GM19023 (cell line): ENCODE data around the gene ATP9A.
"Not testable (repeated sequence)": the region's sequence is repeated elsewhere in the genome, so short reads cannot be mapped to it uniquely, and the experiment has no call there.

Source experiments
- ATAC-seq: cut with Tn5 transposase; IDR thresholded peaks from one replicate; pipeline ENCODE4 v1.9.1; 2021; ENCODE audit warnings: mild to moderate bottlenecking, moderate library complexity; ENCODE audit not compliant: unreplicated experiment

ATP9A gene

DNA sequence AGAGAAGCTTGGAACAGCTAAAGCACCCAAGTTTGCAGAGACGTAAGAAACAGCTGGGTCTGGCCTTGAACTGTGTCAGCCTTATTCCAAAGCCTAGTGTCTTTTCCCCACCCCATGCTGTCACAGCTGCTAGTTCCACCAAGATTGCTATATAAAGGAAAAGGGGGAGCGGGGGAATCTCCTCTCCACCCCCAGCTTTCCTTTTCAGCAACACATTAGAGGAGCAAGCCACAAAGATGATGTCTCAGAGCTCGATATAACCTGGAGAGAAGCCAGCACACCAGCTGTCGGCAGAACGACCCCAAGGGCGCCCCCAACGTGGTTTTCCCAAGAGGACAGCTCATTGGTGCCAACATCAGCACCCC lies 36.5 kb downstream of the ATP9A start:
- no peak for ATAC-seq

DNA sequence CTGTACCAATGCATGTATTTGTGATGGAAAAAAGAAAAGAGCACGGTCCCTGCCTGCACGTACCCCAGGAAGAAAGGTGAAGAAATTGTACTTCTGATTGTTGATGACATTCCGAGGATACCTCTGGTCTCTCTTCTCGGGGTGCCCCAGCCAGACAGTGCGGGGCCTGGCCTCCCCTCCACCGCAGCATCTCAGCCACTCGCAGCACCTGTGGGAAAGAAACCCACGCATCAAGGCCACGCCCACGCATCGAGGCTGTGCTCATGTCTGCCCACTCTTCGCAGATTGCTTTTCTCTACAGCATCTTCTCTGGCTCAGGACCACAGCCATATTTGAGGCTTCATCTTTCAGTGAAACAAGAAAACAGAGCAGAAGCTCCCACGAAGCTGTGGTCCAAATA lies 38.4 kb downstream of the ATP9A start:
- no peak for ATAC-seq

DNA sequence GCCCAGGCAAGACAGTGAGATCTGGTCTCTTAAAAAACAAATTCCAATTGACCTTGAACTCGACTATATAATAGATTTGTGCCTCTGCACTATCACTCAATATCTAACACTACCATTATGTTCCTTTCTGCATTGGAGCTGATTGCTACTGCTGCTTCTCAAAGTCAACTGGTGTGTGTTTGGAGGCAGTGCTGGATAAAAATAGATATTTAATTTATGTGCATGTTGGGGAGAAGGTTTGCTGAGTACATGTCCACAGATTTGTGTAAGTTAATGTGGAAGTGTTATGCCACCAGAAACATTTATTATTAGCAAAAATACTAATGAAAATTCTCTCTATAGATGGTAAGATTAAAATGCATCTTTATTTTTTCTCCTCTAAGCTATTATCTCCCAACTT lies 39.5 kb downstream of the ATP9A start:
- no peak for ATAC-seq

DNA sequence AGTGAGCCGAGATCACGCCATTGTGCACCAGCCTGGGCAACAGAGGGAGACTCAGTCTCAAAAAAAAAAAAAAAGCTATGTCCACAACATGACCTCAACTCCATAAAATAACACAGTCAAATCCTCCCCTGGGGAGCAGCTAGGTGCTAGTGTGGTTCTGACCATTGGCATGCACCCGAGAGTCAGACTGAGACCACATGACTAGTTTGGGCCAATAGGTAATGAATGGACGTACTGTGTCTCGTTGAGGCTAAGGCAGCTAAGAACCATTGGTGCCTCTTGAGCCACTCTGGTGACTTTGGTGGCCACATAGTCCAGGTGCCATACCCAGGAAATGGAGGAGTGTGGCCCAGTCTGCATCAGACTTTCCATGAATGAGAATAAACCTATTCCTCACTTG lies 40.3 kb downstream of the ATP9A start:
- ATAC-seq = no peak

DNA sequence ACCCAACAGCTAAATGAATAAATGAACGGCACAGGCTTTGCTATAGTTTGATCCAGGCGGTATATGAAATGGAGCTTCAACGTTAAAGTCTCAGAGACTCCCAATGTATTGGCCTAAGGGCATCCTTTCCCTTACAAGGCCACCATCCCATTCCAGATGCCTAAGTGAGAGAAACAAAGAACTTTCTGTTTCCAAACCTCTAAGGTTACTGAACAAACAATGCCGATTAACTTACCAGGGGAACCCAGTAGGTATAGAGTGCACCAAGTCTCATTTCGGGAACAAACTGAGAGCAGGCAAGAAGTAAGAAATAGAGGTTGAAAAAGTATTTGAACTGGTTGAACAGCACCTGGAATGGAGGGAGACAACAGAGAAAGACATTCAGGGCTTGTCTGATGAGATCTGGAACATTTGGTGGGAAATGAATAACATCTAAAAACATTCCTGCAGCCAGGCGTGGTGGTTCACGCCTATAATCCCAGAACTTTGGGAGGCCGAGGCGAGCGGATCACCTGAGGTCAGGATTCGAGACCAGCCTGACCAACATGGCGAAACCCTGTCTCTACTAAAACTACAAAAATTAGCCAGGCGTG lies 42.5 kb downstream of the ATP9A start:
- no peak for ATAC-seq

DNA sequence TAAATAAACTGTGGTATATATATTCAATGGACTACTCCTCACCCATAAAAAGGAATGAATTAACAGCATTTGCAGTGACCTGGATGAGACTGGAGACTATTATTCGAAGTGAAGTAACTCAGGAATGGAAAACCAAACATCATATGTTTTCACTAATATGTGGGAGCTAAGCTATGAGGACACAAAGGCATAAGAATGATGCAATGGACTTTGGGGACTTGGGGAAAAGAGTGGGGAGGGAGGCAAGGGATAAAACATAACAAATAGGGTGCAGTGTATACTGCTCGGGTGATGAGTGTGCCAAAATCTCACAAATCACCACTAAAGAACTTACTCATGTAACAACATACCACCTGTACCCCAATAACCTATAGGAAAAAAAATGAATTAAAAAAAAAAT lies 45.2 kb downstream of the ATP9A start:
- ATAC-seq = not testable (repeated sequence)

DNA sequence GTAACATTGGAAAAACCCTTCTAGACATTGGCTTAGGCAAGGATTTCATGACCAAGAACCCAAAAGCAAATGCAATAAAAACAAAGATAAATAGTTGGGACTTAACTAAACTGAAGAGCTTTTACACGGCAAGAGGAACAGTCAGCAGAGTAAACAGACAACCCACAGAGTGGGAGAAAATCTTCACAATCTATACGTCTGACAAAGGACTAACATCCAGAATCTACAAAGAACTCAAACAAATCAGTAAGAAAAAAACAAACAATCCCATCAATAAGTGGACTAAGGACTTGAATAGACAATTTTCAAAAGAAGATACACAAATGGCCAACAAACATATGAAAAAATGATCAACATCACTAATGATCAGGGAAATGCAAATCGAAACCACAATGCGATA lies 45.9 kb downstream of the ATP9A start:
- not testable (repeated sequence) for ATAC-seq

DNA sequence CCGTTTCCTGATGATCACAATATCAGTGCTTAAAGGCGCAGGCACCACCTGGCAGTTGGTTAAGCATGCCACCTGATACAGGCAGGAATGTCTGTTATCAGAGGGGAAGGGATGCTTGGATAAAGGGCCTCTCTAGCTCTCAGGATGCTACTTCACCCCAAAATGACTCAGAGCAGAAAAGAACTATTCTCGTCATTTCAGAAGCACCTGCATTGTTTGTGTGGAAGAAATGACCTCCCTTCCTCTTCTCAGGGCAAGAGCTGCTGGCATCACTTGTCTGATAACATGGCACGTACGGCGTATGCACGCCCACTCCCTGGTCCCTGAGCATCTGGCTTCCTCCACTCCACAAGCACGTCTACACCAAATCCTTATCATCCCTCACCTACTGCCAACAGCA lies 47.3 kb downstream of the ATP9A start:
- ATAC-seq = no peak

DNA sequence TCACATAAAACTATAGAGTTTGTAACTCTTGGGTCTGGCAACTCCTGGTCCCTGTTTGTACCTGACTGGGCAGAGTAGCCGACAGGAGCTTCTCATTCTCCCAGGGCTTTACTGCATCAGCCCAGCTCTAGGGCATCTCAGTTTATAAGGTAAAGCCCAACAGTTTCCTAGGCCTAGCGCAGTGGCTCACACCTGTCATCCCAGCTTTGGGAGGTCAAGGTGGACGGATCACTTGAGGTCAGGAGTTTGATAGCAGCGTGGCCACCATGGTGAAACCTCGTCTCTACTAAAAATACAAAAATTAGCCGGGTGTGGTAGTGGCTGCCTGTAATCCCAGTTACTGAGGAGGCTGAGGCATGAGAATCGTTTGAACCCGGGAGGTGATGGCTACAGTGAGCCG lies 47.8 kb downstream of the ATP9A start:
- no peak for ATAC-seq

DNA sequence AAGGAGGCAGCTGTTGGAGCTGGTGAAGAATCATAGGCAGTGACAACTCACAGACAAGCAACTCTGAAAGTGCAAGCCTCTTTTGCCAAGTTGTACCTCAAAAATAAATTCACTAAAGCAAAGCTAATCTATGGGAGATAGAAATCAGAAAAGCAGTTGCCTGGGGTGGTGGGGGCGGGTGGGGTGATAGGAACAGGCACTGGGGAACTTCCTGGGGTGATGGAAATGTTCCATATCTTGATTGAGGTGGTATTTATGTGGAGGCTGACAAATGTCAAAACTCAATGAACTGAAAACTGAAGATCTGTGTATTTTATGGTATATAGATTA lies 52.4 kb downstream of the ATP9A start:
- no peak for ATAC-seq

DNA sequence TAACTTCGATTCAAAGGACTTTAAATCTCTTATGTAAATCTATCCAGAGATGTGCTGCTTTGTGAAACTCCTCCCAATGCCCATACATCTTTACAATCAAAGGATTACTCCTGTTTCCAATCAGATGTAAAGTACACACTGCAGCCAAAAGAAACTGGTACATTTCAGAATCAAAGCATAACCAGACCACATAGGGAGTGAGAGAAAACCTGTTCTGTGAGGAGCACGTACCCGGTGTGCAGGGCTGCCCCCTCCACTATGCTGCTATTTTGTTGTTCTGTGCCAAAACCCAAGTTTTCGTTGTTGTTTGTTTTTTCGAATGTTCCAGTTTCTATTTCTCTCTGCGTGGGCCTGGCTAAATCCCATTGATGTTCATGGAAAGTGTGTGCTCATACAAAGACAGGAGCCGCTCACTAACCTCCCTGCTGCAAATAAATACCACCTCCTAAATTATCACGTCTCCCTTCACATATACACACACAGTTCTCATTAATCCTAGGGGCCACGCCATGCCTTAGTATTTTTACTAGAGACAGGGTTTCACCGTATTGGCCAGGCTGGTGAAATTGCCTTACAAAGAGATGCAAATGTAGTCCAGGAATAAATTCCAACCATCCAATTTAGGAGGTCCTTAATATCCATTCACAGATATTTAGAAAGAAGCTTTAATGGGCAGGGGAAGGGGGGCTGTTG lies 52.9 kb downstream of the ATP9A start:
- ATAC-seq = no peak

DNA sequence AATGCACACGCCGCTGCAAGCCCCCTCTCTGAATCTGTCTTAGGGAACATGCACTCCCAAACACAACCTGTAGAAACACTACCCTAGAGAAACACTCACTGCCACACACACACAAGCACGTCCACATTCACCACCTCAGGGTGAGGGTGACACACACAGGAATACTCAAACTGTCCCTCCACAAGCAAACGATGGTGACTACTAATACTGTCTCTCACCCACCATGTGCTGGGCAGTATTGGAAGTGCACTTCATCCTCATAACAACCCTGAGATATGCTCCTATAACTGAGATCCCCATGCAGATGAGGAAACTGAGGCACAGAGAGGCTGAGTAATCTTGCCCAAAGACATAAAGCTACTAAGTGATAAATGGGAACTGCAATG lies 55.0 kb downstream of the ATP9A start:
- ATAC-seq = no peak

DNA sequence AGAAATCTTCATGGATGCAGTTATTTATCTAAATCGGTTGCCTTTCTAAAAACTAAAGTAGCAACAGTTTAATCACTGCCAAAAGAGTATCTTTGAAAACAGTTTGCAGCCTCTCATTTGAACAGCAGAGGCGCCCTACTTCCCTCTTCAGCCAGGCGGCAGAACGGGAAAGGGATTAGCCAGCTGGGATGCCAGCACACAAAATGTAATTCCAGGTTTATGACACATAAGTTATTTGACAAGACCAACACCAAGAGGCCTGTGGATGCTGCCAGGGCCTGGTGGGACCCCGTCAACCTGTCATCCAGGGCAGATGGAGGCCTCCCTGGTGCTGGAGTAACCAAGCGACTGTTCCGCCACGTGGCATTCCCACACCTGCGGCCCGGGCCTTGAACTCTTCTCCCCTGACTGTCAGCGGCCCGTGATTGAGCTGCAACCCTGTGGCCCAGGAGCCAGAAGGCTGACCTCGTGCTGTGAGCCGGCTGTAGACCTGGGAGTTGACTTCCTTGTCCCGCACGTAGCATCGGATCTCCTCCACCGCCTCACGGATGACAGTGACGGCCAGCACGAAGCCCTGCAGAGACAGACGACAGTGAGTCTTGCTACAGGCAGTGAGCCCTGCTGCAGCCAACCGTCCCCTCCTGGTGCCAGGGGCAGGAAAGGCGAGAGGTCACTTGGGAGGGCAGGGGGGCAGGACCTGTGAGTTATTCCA lies 55.5 kb downstream of the ATP9A start:
- no peak for ATAC-seq

DNA sequence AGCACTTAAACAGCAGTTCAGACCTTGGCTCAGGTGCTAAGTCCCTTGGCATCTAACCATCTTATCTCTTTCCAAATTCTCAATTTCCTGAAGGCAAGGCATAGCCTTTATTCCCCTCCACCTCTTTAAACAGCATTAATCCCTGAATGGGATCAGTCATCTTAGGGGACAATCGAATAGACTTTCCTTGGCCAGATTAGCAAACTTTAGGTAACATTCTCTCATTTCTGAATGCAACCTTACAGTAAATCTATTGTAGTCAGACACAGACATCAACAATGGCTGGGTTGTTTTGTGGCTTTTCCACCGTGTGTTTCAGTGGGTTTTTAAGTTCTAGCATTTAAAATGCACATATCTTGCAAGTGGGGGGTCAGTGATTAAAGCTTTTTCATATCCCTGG lies 56.8 kb downstream of the ATP9A start:
- ATAC-seq = no peak

DNA sequence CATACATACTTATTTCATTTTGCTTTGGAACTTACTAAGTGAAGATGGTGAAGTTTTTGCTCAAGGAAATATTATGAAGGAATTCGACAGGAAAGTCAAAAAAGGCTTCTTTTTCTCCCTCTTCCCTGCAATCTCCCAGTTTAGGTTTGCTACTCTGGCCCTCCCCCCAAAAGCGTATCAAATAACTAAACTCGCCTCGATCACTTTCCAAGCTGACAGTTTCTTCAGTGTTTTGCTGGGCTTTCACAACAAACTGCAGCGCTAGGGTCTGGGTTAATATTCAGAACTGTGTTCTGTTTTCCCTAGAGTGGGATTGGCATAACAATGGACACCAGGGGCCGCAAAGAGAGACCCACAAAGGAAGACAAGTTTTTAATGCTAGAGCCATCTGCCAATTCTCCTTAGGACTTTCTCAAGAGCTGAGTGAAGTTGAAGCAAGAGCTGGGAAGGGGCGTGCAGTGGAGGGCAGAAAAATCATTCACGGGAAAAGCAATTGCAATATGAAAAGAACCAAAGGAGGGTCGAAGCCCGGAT lies 57.8 kb downstream of the ATP9A start:
- no peak for ATAC-seq

DNA sequence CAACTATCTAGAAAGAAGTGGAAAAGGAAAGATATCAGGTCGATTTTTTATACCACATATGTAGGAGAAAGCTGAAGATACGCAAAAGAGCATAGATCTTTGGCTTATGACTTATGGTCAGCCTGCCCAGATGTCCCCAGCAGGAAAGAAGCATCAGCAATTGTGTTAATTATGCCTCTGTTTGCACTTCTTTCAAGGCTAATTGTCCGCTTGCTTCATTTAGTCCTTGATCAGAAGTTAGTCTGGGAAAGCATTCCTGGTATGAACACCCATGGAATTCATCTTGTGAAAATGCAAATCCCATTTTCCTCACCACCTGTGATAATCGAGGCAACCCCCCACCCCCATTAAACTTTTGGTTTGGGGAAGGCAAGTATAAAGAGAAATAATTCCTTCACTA lies 62.8 kb downstream of the ATP9A start:
- no peak for ATAC-seq

DNA sequence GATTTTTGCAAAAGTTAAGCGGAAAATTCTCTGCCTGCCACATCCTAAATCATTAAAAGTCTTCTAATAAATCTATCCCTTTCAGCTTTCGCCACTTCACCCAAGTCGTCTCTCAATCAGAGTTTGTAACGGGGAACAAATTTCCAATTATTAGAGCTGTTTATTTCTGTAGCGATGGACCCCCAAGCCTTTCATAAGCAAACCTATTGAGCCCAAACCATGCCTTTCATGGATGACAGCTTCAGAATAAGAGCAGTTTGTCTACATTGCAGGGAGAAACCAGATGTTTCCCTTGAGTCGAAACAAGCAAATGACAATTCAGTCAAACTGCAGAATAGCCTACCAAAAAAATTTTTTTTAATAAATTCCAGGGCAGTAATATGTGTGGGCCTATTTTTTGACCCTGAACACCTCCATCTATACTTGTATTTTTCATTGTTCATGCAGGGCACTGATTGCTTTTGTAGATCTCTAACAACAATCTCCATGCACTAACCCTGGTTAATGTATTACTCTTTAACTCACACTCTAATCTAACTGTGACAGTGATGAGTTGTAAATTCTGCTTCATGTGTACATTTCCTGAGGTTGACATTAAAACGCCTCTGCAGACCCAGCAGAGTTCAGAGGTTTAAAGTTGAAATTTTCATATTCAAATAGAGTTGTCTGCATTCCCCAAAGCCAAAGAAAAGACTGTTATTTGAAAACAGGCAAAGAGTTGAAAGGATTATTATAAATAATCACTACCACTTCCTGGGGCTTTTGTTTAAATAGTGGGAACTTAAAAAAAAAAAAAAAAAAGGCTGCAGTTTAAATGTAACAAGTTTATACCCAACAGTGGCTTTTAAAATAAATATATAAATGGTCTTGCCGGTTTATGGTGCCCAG lies 64.5 kb downstream of the ATP9A start:
- no peak for ATAC-seq

DNA sequence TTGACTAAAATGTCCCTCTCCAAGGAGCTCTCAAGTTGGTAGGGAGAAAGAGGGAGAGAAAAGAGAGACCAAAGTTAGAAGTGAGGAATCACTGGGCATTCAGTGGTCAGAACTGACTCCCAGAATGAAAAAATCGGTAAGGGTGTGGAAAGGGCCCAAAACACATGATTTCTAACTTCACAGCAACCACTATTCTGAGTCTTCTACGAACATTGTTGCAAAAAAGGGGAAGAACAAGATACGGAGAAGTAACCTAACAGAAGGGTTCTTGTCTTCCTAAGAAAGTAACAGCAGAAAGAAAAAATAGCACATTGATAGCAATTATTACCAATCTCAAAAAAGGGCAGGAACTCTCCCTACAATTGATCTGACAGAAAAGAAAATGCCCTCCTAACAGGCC lies 65.6 kb downstream of the ATP9A start:
- no peak for ATAC-seq

DNA sequence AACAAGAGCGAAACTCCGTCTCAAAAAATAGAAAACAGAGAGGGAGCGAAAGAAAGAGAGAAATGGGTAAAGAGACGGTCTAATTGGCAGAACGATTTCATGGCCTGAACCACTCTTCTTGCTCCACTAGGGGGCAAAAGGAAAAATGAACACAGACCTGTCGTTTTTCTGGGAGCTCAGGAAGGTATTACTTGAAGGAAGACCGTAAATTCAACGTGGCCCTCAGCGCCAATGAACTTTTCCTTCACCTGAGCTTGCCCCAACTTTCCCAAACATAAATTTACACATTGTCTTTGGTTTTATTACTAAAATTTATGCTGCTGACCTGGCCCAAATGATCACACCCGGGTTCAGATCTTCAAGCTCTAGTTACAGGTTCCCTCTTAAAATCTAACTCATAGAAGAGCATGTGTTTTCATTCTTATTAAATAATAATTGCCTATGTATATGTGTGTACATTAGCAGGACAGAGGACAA lies 67.3 kb downstream of the ATP9A start:
- ATAC-seq = no peak

DNA sequence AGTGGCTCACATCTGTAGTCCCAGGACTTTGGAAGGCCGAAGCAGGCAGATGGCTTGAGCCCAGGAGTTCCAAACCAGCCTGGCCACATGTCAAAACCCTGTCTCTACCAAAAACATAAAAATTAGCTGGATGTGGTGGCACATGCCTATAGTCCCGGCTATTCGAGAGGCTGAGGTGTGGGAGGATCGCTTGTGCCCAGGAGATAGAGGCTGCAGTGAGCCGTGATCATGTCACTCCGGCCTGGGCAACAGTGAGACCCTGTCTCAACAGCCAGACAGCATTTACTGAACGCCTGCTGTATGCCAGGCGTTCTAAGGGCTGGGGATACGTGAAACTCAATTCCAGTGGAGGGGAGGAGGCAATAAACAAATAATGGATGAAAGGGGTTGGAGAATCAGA lies 69.9 kb downstream of the ATP9A start:
- no peak for ATAC-seq

DNA sequence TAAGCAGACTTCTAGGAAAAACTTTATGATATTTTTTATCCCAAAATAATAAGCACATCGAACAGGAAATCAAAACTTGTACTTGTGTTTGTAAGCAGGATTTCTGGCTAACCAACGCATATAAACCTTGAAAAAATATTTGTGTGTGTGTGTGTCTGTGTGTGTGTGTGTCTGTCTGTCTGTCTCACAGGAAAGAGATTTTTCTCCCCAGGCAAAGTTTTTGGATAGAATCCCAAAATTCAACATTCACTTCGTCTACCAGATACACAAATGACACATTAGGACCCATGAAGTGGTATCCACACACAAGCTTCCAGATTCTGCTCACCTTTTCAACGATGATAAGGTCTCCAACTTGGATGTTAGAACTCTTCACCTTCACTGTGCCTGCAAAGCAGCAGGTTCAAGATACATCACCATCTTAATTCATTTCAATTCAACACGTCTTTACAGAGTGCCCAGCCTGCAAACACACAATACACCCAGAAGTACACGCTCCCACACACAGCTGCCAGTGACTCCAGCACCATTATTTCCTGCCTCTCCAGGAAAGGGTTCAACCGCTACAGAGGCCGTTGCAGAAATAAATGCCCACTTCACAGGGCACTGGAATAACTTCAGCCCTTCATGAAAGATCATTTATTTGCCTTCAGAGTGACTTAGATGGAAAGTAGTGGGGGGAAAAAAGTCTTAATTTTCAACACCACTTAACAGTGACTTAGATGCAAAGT lies 70.9 kb downstream of the ATP9A start:
- ATAC-seq = no peak
